ENCODE results near the gene KLHL13.
"Not testable (repeated sequence)": the region's sequence is repeated elsewhere in the genome, so short reads cannot be mapped to it uniquely, and the experiment has no call there.

Gene KLHL13

GRCh38 chrX:118116713-118117550 lies at the start of gene KLHL13:
KLHL13 (minus strand) TSS chrX:118116810; CDS start chrX:118028473, 88,337 bp downstream.
- H3K4me2 ChIP-seq: no peak within 1 kb of the TSS
- H3K4me3 ChIP-seq: no peak within 1 kb of the TSS
- H3K9ac ChIP-seq: no peak within 1 kb of the TSS
- H3K4me1 ChIP-seq: no peaks in the 10 kb centered on the region
- H3K36me3 ChIP-seq: no peaks in the 10 kb centered on the region
- H4K20me1 ChIP-seq: no peaks in the 10 kb centered on the region
- H3K9me3 ChIP-seq: peaks cover 9% of the 10 kb centered on the region; the same call in 1 of the 2 replicates
- no peaks in the 10 kb centered on the region for H3K27me3 ChIP-seq
- TF ChIP-seq Cebpa-rat (IDR thresholded peaks at IDR 0.05): no peak
- H3K27ac ChIP-seq: no peak within 1 kb of the TSS

- Histone ChIP-seq H3K4me2 (no peak overlapping the region), H3K4me3 (no peak overlapping the region), H3K27me3 (no peaks in the 10 kb centered on the region), H4K20me1 (no peaks in the 10 kb centered on the region), H3K27ac (no peak overlapping the region), H3K9me3 (no peaks in the 10 kb centered on the region), H3K4me1 (no peaks in the 10 kb centered on the region), H3K9ac (no peak overlapping the region), H3K36me3 (no peaks in the 10 kb centered on the region)
- no peak for TF ChIP-seq Cebpa-rat (IDR thresholded peaks at IDR 0.05)
Observed at GRCh38 chrX:118164138-118164537, 47.5 kb upstream of the KLHL13 start.

- H3K9me3 ChIP-seq: no peaks in the 10 kb centered on the region
- H3K4me3 ChIP-seq: no peak overlapping the region
- H3K4me1 ChIP-seq: no peaks in the 10 kb centered on the region
- H3K36me3 ChIP-seq: no peaks in the 10 kb centered on the region
- H3K27me3 ChIP-seq: no peaks in the 10 kb centered on the region
- no peak overlapping the region for H3K4me2 ChIP-seq
- no peaks in the 10 kb centered on the region for H4K20me1 ChIP-seq
- H3K9ac ChIP-seq: no peak overlapping the region
- no peak overlapping the region for H3K27ac ChIP-seq
- TF ChIP-seq Cebpa-rat (IDR thresholded peaks at IDR 0.05): no peak
Observed at GRCh38 chrX:118156953-118157608, 40.5 kb upstream of the KLHL13 start.

GRCh38 chrX:118156254-118156952 lies 39.8 kb upstream of the KLHL13 start:
- H3K36me3 ChIP-seq: no peaks in the 10 kb centered on the region
- H3K27me3 ChIP-seq: no peaks in the 10 kb centered on the region
- no peak overlapping the region for H3K9ac ChIP-seq
- H3K4me1 ChIP-seq: no peaks in the 10 kb centered on the region
- TF ChIP-seq Cebpa-rat (IDR thresholded peaks at IDR 0.05): no peak
- H3K4me2 ChIP-seq: no peak overlapping the region
- H4K20me1 ChIP-seq: no peaks in the 10 kb centered on the region
- H3K9me3 ChIP-seq: no peaks in the 10 kb centered on the region
- H3K4me3 ChIP-seq: no peak overlapping the region
- H3K27ac ChIP-seq: no peak overlapping the region

GRCh38 chrX:118153270-118153669 lies 36.7 kb upstream of the KLHL13 start:
- Histone ChIP-seq H3K4me1 (no peaks in the 10 kb centered on the region), H4K20me1 (no peaks in the 10 kb centered on the region), H3K27ac (no peak overlapping the region), H3K9me3 (no peaks in the 10 kb centered on the region), H3K9ac (no peak overlapping the region), H3K27me3 (no peaks in the 10 kb centered on the region), H3K36me3 (no peaks in the 10 kb centered on the region), H3K4me3 (no peak overlapping the region), H3K4me2 (no peak overlapping the region)
- TF ChIP-seq Cebpa-rat (IDR thresholded peaks at IDR 0.05): no peak

GRCh38 chrX:118152721-118153120 lies 36.1 kb upstream of the KLHL13 start:
- Histone ChIP-seq H4K20me1 (no peaks in the 10 kb centered on the region), H3K9ac (no peak overlapping the region), H3K4me3 (no peak overlapping the region), H3K27ac (no peak overlapping the region), H3K4me1 (no peaks in the 10 kb centered on the region), H3K9me3 (no peaks in the 10 kb centered on the region), H3K36me3 (no peaks in the 10 kb centered on the region), H3K4me2 (no peak overlapping the region), H3K27me3 (no peaks in the 10 kb centered on the region)
- TF ChIP-seq Cebpa-rat (IDR thresholded peaks at IDR 0.05): no peak

GRCh38 chrX:118148737-118149136 lies 32.1 kb upstream of the KLHL13 start:
- no peak for TF ChIP-seq Cebpa-rat (IDR thresholded peaks at IDR 0.05)
- H3K4me2 ChIP-seq: no peak overlapping the region
- no peaks in the 10 kb centered on the region for H3K9me3 ChIP-seq
- H3K36me3 ChIP-seq: no peaks in the 10 kb centered on the region
- no peaks in the 10 kb centered on the region for H4K20me1 ChIP-seq
- H3K9ac ChIP-seq: no peak overlapping the region
- H3K27me3 ChIP-seq: no peaks in the 10 kb centered on the region
- H3K27ac ChIP-seq: no peak overlapping the region
- H3K4me3 ChIP-seq: no peak overlapping the region
- H3K4me1 ChIP-seq: no peaks in the 10 kb centered on the region

GRCh38 chrX:118147771-118148170 lies 31.2 kb upstream of the KLHL13 start:
- H3K36me3 ChIP-seq, H3K9ac ChIP-seq, H3K27ac ChIP-seq, H3K27me3 ChIP-seq, H3K4me3 ChIP-seq, H3K4me2 ChIP-seq, H3K4me1 ChIP-seq, H3K9me3 ChIP-seq, H4K20me1 ChIP-seq: not testable (repeated sequence)

- no peak for TF ChIP-seq Cebpa-rat (IDR thresholded peaks at IDR 0.05)
- no peaks in the 10 kb centered on the region for H3K27me3 ChIP-seq
- no peak overlapping the region for H3K4me3 ChIP-seq
- no peaks in the 10 kb centered on the region for H3K9me3 ChIP-seq
- H3K9ac ChIP-seq: no peak overlapping the region
- H3K36me3 ChIP-seq: no peaks in the 10 kb centered on the region
- H3K27ac ChIP-seq: no peak overlapping the region
- no peak overlapping the region for H3K4me2 ChIP-seq
- no peaks in the 10 kb centered on the region for H4K20me1 ChIP-seq
- no peaks in the 10 kb centered on the region for H3K4me1 ChIP-seq
Observed at GRCh38 chrX:118143578-118143977, 27.0 kb upstream of the KLHL13 start.

- peaks cover 12% of the 10 kb centered on the region; the same call in 1 of the 2 replicates for H3K9me3 ChIP-seq
Observed at GRCh38 chrX:118131336-118131735, 14.7 kb upstream of the KLHL13 start.

More at GRCh38 chrX:118131336-118131735, 14.7 kb upstream of the KLHL13 start:
- H3K9ac ChIP-seq: no peak overlapping the region
- H3K4me1 ChIP-seq: peaks cover 2% of the 10 kb centered on the region; the same call in 1 of the 2 replicates
- no peak overlapping the region for H3K4me3 ChIP-seq
- no peak overlapping the region for H3K27ac ChIP-seq
- H4K20me1 ChIP-seq: no peaks in the 10 kb centered on the region
- H3K36me3 ChIP-seq: no peaks in the 10 kb centered on the region
- no peak for TF ChIP-seq Cebpa-rat (IDR thresholded peaks at IDR 0.05)
- no peaks in the 10 kb centered on the region for H3K27me3 ChIP-seq
- no peak overlapping the region for H3K4me2 ChIP-seq
